Activated B cell treated with CpG ODN at 0.5 μM for 24 hours (primary cell): Measurements from ENCODE around the gene MOB2. TPM values are rescaled to one million over a fixed set of nuclear protein-coding genes. Genes with fewer than 3 reads are reported as not detected.

Source experiments
- ATAC-seq: fragments of 200-7000 bp; cut with Tn5 transposase; one replicate; pipeline ENCODE4 v1.10.0; 2021; ENCODE audit warnings: low read depth, mild to moderate bottlenecking, moderate library complexity
- CTCF ChIA-PET: fragments of 350-600 bp; sonication (Branson Sonifier 250); formaldehyde crosslinking; loops from one replicate; lab custom pipeline; 2021; ENCODE audit warnings: antibody characterized with exemption; lab: Charles Lee
- POLR2A ChIA-PET: fragments of 350-600 bp; sonication (Branson Sonifier 250); formaldehyde crosslinking; loops from one replicate; lab custom pipeline; 2021; ENCODE audit warnings: antibody characterized with exemption; lab: Charles Lee
- DNase-seq: peaks from one replicate; pipeline ENCODE4 v3.0.0; 2022
- H3K27ac Mint-ChIP-seq: one replicate; pipeline ENCODE4 v1.8.0; 2020; ENCODE audit warnings: mixed read lengths
- H3K27me3 Mint-ChIP-seq: one replicate; pipeline ENCODE4 v1.8.0; 2021; ENCODE audit warnings: mixed read lengths
- H3K36me3 Mint-ChIP-seq: one replicate; pipeline ENCODE4 v1.8.0; 2021; ENCODE audit warnings: low read depth, mixed read lengths
- H3K4me1 Mint-ChIP-seq: one replicate; pipeline ENCODE4 v1.8.0; 2021; ENCODE audit warnings: mixed read lengths
- H3K4me3 Mint-ChIP-seq: one replicate; pipeline ENCODE4 v1.8.0; 2020; ENCODE audit warnings: mild to moderate bottlenecking, mixed read lengths
- H3K9me3 Mint-ChIP-seq: one replicate; pipeline ENCODE4 v1.8.0; 2020; ENCODE audit warnings: mixed read lengths
- CTCF ChIP-seq: fragments of 200-600 bp; IDR thresholded peaks from one replicate; pipeline ENCODE4 v1.8.0; 2022; ENCODE audit warnings: antibody characterized with exemption, mild to moderate bottlenecking
- intact Hi-C: fragments of 100-400 bp; cut with micrococcal nuclease; formaldehyde crosslinking; loops from one replicate; pipeline ENCODE4 v1.15.1; 2024
- total RNA-seq: library from RNA; stranded (reverse); gene quantifications from 2 replicates; pipeline ENCODE4 v1.2.3, GENCODE V29; 2022

Gene MOB2
- total RNA-seq, 1 donor from 2014 or later = 29.5 TPM

DNA sequence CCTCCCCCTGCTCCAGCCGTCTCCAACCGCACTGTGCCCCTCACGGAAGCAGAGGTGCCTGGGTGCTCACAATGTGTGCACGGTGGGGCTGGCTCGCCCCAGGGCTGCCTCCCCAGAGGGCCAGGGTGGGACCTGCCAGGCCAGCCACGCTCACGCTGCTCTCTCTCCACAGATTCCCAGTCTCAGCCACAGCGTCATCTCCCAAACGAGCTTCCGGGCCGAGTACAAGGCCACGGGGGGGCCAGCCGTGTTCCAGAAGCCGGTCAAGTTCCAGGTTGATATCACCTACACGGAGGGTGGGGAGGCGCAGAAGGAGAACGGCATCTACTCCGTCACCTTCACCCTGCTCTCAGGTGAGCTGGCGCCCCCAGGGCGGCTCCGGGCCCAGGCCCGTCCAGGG lies 30.4 kb downstream of the MOB2 start:
- no peak for DNase-seq
- ChIA-PET CTCF (no interaction called here), POLR2A (no interaction called here)
- Mint-ChIP-seq H3K4me3 (no peak overlapping the region), H3K4me1 (peaks cover 2% of the 10 kb centered on the region), H3K27ac (no peak overlapping the region), H3K9me3 (no peaks in the 10 kb centered on the region), H3K36me3 (no peaks in the 10 kb centered on the region), H3K27me3 (no peaks in the 10 kb centered on the region)
- ATAC-seq = no peak
- TF ChIP-seq CTCF = no peak
- intact Hi-C loops = no loop called here

DNA sequence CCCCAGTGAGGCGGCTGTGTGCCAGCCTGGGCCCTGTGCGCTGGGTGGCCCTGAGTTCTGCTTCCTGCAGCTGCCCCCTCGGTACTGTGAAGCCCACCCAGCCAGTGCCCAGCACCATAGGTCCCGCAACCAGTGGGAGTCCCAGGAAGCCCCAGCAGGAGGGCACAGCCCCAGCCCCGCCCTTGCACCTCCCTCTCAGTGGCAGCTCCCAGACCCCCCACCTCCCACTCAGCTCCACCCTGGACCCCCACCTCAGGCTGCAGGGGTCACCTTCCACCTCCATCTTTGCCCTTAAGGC lies 30.9 kb downstream of the MOB2 start:
- Mint-ChIP-seq H3K36me3 (no peaks in the 10 kb centered on the region), H3K27ac (no peak overlapping the region), H3K9me3 (no peaks in the 10 kb centered on the region), H3K27me3 (no peaks in the 10 kb centered on the region), H3K4me1 (peaks cover 2% of the 10 kb centered on the region), H3K4me3 (no peak overlapping the region)
- CTCF ChIA-PET = no interaction called here
- POLR2A ChIA-PET = no interaction called here
- TF ChIP-seq CTCF = no peak
- ATAC-seq (no peak), DNase-seq (no peak)
- intact Hi-C loops = no loop called here

DNA sequence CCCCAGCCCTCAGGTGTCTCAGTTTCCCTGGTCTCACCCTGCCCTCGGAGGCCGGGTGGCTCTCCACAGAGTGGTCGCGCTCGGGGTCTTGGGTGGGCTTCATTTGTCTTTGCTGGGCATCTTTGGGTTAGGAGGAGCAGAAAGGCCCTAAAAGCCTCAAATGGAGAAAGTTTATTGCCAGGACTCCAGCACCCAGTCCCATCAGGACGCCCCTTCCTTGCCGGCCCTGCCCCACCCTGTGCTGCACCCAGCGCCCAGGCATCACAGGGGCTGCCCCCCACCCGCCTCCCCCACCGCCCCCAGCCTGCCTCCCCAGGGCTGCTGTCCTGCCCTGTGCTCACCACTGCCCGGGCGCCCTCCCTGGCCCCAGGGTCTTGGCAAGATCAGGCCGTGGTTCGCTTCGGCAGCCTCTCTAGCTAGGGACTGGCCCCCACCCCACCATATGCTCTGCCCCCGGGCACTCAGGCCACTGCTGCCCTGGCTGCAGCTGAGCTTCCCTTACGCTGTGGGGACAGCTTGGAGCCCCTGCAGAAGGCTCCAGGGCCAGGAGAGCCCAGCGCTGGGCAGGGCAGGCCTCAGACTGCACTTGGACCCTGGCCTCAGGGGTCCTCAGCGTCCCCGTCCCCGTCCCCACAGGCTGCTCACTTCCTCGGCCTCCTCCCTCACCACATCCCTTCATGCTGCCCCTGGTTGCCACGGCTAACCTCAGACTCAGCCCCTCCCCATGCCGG lies 31.4 kb downstream of the MOB2 start:
- H3K27me3 Mint-ChIP-seq = no peaks in the 10 kb centered on the region
- no peak overlapping the region for H3K4me3 Mint-ChIP-seq
- H3K27ac Mint-ChIP-seq = no peak overlapping the region
- DNase-seq (no peak), ATAC-seq (no peak)
- intact Hi-C loops = no loop called here
- TF ChIP-seq CTCF = no peak
- peaks cover 2% of the 10 kb centered on the region for H3K4me1 Mint-ChIP-seq
- H3K36me3 Mint-ChIP-seq = no peaks in the 10 kb centered on the region
- ChIA-PET POLR2A (no interaction called here), CTCF (no interaction called here)
- H3K9me3 Mint-ChIP-seq = no peaks in the 10 kb centered on the region

DNA sequence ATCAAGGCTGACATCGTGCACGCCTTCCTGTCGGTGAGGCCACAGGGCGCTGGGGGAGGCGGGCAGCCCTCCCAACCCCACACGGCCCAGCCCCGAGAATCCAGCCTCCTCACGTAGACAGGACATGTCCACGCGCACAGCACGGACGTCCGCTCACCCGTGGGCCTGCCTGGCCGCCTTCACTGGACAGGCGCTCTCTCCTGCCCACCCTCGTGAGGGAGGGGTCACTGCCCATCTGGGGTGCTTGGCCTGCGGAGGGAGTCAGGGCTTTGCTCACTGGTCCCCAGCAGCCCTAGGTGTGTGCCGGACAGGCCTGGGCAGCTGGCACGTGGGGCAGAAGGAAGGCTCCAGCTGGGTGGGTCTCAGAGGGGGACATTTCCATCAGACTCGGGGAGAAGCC lies 32.0 kb downstream of the MOB2 start:
- TF ChIP-seq CTCF = no peak
- no peak for ATAC-seq
- H3K4me3 Mint-ChIP-seq = no peak overlapping the region
- DNase-seq = no peak
- H3K36me3 Mint-ChIP-seq = no peaks in the 10 kb centered on the region
- POLR2A ChIA-PET = no interaction called here
- no peak overlapping the region for H3K27ac Mint-ChIP-seq
- H3K4me1 Mint-ChIP-seq = peaks cover 2% of the 10 kb centered on the region
- H3K27me3 Mint-ChIP-seq = no peaks in the 10 kb centered on the region
- no peaks in the 10 kb centered on the region for H3K9me3 Mint-ChIP-seq
- CTCF ChIA-PET = no interaction called here
- intact Hi-C loops = no loop called here

DNA sequence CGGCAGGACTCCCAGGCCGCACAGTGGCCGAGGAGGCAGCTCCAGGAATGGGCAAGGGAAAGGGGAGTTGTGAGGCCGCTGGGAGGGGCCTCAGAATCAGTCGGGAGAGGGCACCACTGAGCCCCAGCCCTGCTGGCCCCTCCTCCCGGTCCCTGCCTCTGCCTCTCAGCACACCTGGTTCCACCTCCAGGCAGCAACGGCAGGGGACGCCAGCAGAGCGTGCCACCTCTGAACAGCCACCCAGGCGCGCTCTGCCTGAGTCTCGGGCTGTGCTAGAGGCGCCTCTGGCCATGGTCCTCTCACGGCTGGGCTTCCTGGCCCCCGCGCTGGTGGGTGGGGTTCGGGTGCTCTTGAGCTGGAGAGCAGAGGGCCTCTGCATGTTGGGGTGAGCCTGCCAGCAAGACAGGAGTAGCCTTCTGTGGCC lies 33.0 kb downstream of the MOB2 start:
- ATAC-seq (peak; percentile 86), DNase-seq (no peak)
- Mint-ChIP-seq H3K9me3 (no peaks in the 10 kb centered on the region), H3K4me3 (no peak overlapping the region), H3K27me3 (no peaks in the 10 kb centered on the region), H3K4me1 (peaks cover 2% of the 10 kb centered on the region), H3K36me3 (no peaks in the 10 kb centered on the region), H3K27ac (no peak overlapping the region)
- ChIA-PET POLR2A (no interaction called here), CTCF (interaction anchor here (1.2 kb wide), 1 partner anchor 121 kb away, joined by 3 read pairs; no protein-coding TSS in a partner anchor)
- intact Hi-C loops = loop anchor here (1.0 to 2.0 kb wide), 2 partner anchors 61 to 121 kb away; no protein-coding TSS in a partner anchor
- TF ChIP-seq CTCF = no peak
